ENCODE measurements around the gene MGAT1. TPM values are rescaled to one million over a fixed set of nuclear protein-coding genes. Genes with fewer than 3 reads are reported as not detected.

The MGAT1 gene
- total RNA-seq, 1 experiment from 2014 or later, result 53.0 TPM

GRCh38 chr5:180824630-180825476, 22.2 kb upstream of the MGAT1 start (continued):
- TF ChIP-seq, protein P1, sequence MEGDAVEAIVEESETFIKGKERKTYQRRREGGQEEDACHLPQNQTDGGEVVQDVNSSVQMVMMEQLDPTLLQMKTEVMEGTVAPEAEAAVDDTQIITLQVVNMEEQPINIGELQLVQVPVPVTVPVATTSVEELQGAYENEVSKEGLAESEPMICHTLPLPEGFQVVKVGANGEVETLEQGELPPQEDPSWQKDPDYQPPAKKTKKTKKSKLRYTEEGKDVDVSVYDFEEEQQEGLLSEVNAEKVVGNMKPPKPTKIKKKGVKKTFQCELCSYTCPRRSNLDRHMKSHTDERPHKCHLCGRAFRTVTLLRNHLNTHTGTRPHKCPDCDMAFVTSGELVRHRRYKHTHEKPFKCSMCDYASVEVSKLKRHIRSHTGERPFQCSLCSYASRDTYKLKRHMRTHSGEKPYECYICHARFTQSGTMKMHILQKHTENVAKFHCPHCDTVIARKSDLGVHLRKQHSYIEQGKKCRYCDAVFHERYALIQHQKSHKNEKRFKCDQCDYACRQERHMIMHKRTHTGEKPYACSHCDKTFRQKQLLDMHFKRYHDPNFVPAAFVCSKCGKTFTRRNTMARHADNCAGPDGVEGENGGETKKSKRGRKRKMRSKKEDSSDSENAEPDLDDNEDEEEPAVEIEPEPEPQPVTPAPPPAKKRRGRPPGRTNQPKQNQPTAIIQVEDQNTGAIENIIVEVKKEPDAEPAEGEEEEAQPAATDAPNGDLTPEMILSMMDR (IDR thresholded peaks at IDR 0.05 in 2 of 3, conservative IDR thresholded peaks at IDR 0.05 in 1 of 3; ENCODE audit: borderline replicate concordance in 1 of 3, insufficient read depth in 1 of 3, low read depth in 2 of 3, low read length in 2 of 3), result no peak

DNA sequence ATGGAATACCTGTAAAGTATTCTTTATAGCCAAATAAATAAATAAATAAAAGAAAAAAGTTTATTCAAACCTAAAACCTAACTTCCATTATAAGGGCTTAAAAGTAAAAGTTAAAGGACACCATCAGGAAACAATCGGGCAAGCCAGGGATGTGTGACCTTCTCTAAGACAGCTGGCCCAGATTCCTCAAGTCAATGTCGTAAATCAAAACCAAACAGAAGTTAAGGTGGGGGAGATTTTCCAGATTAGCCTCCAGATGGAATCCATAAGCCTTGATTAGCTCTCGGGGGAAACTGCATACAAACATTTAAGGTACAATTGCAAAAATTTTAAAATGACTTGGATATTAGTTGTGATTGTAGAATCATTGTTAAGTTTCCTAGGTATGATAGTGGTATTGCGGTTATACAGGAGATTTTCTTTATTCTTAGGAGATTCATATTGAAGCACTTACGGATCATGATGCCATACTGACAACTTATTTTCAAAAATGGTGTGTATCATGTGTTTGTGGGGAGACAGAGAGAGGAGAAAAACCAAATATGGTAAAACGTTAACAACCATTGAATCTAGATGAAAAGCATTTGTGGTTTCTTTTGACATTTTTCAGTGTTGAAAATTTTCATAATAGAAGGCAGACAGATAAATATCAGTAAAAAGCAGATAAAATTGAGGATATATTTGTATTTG, 21.5 kb upstream of the MGAT1 start:
- DNase-seq (ENCODE audit: low read depth, low spot score), result no peak
- RAD21 ChIA-PET (ENCODE audit: low non-redundant PET in 1 of 2, low total read pairs in 2 of 2, uncharacterized antibody in 2 of 2, unreplicated experiment in 2 of 2), result no interaction called here

More for the DNA sequence above, 21.5 kb upstream of the MGAT1 start:
- no peak overlapping the region for H3K4me3 ChIP-seq (replicated peaks in 1 of 2; ENCODE audit: low read depth in 1 of 2, low read length in 2 of 2)
- no peaks in the 10 kb centered on the region for H3K27me3 ChIP-seq (ENCODE audit: insufficient read depth, low read length)
- no peak for TF ChIP-seq ZNF274 (IDR thresholded peaks at IDR 0.05; ENCODE audit: low read depth, low read length)
- TF ChIP-seq CEBPB (IDR thresholded peaks at IDR 0.05; ENCODE audit: low read depth), result no peak
- no peak for TF ChIP-seq RAD21 (IDR thresholded peaks at IDR 0.05; ENCODE audit: low read depth)
- no peak for TF ChIP-seq EGR1 (IDR thresholded peaks at IDR 0.05; ENCODE audit: low read depth)
- no peak for TF ChIP-seq JUND (IDR thresholded peaks at IDR 0.05)
- TF ChIP-seq SRF (IDR thresholded peaks at IDR 0.05; ENCODE audit: low read depth), result no peak
- TF ChIP-seq TCF7L2 (IDR thresholded peaks at IDR 0.05; ENCODE audit: borderline replicate concordance, extremely low read depth, insufficient read depth, insufficient read length), result no peak
- no peak for TF ChIP-seq SIN3A (IDR thresholded peaks at IDR 0.05; ENCODE audit: low read depth)
- TF ChIP-seq CBX3 (IDR thresholded peaks at IDR 0.05; ENCODE audit: low read depth), result no peak
- TF ChIP-seq, protein P2, sequence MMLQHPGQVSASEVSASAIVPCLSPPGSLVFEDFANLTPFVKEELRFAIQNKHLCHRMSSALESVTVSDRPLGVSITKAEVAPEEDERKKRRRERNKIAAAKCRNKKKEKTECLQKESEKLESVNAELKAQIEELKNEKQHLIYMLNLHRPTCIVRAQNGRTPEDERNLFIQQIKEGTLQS (IDR thresholded peaks at IDR 0.05), result no peak
- TF ChIP-seq YY1 (IDR thresholded peaks at IDR 0.05; ENCODE audit: extremely low read depth, insufficient replicate concordance, low read depth, low read length), result no peak
- no peak for TF ChIP-seq EZH2phosphoT487 (IDR thresholded peaks at IDR 0.05; ENCODE audit: borderline replicate concordance)
- no peak for TF ChIP-seq ZBTB33 (IDR thresholded peaks at IDR 0.05; ENCODE audit: extremely low read depth, insufficient replicate concordance, low read length)
- ATAC-seq, result no peak
- H3K4me1 ChIP-seq (ENCODE audit: control insufficient read depth in 1 of 2, insufficient read depth in 2 of 2, low read length in 2 of 2), result peaks cover 0 to 14% of the 10 kb centered on the region in 2 experiments; a peak in 2 of 4 replicates
- intact Hi-C loops (cut with micrococcal nuclease), result no loop called here
- H3K9ac ChIP-seq (ENCODE audit: low read length), result no peak overlapping the region
- no peak overlapping the region for H3K27ac ChIP-seq (ENCODE audit: low read depth, low read length)
- no TSS peak for BruUV-seq (replicated peaks)
- H3K4me2 ChIP-seq (ENCODE audit: low read length), result no peak overlapping the region
- H3K9me2 ChIP-seq (ENCODE audit: insufficient read depth), result no peaks in the 10 kb centered on the region
- no peaks in the 10 kb centered on the region for H3K9me3 ChIP-seq (ENCODE audit: control insufficient read depth in 1 of 2, insufficient read depth in 1 of 2, low read depth in 1 of 2, low read length in 2 of 2)
- H2AFZ ChIP-seq (ENCODE audit: low read depth, low read length, poor library complexity, severe bottlenecking), result no peak overlapping the region
- ChIA-PET CTCF (interaction anchor here (1.4 kb wide), 1 partner anchor 11 kb away, joined by 5 read pairs; no protein-coding TSS in a partner anchor), POLR2A (no interaction called here)
- no peaks in the 10 kb centered on the region for H4K20me1 ChIP-seq (ENCODE audit: insufficient read depth)
- no peaks in the 10 kb centered on the region for H3K36me3 ChIP-seq (ENCODE audit: control insufficient read depth in 1 of 2, insufficient read depth in 2 of 2, low read length in 2 of 2)
- no peaks in the 10 kb centered on the region for H3K79me2 ChIP-seq (ENCODE audit: insufficient read depth, low read length)
